MM.1S (cell line): ENCODE data around the gene NRXN3.

Source experiments
- CTCF ChIP-seq: fragments of 300-600 bp; sonication (generic); IDR thresholded peaks from 2 replicates; pipeline ENCODE4 v1.5.1; 2016; ENCODE audit warnings: antibody characterized with exemption, low read length, mixed read lengths
- EZH2phosphoT487 ChIP-seq: fragments of 300-600 bp; sonication (generic); IDR thresholded peaks from 2 replicates; pipeline ENCODE4 v1.6.1; 2018; ENCODE audit warnings: antibody characterized with exemption, low read length

GRCh38 chr14:79320561-79320960 lies 1150.4 kb downstream of the NRXN3 start:
- no peak for TF ChIP-seq CTCF
- no peak for TF ChIP-seq EZH2phosphoT487
